ENCODE data around the gene LPCAT1. TPM values are rescaled to one million over a fixed set of nuclear protein-coding genes. Genes with fewer than 3 reads are reported as not detected.

Gene LPCAT1
- total and polyA plus RNA-seq, 2 experiments from 2014 or later, result 44.1 to 56.0 TPM

DNA sequence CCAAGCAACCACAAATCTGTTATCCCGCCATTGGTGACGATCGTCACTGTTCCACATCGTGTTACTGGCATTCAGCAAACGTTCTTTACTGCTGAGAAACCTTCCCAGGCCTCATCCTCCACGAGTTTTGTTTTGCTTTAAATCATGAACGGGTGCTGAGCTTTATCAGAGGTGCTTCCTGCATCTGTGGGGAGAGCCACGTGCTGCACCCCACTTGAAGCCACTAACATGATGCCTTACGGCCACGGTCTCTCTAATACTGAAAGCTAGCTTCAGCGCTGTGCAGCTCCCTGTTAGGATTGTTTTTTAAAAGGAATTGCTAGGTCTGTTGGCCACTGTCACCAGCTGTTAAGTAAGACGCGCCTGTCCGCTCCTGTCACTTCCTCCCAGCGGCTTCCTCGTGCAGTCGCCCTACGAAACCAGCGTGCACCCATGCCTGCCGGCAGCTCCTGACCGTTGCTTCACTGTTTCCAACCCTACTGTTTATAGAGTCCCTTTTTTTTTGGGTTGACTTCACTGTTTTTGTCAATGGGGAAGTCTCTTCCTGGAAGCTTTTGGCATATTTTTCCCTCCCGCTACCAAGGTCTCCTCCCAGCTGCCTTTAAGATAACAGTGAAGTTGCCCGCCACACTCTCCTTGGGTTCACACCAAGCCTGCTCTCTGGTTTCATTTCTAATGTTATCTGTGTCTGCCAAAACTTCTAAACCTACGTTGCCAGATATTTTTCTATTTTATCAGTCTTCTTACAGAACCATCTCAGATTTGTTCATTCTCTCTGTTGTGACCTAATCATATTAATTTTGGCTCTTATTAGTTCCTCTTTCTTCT is 20.3 kb downstream of the LPCAT1 start:
- WGBS (ENCODE audit: low lambda C conversion rate, missing lambda C conversion rate), result 87% methylated on average over 24 of the region's 24 CpGs
- DNase-seq (ENCODE audit: low spot score), result no peak

DNA sequence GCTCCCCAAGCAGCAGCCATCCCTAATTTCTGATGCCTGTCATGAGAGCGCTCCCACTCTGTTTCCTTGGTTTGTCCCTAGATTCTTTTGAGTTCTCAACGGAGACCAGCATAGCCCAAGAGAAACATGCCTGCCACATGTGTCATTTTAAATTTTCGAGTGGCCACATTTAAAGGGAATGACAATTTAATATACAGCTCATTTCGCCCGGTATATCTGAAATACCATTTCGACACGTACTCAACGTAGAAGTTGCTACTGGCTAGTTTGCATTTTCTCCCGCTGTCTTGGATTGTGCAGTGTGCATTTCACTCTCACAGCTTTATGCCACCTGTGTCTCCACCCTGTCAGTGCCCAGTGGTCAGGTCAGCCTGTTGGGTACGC is 21.0 kb downstream of the LPCAT1 start:
- no peaks in the 10 kb centered on the region for H3K9me3 ChIP-seq (ENCODE audit: low read depth)
- H3K27ac ChIP-seq, result no peak overlapping the region
- 99% methylated on average over 10 of the region's 10 CpGs for WGBS (ENCODE audit: low lambda C conversion rate, missing lambda C conversion rate)
- no peak for DNase-seq (ENCODE audit: low spot score)
- no peak overlapping the region for H3K4me2 ChIP-seq
- no peak overlapping the region for H2AFZ ChIP-seq
- H3K27me3 ChIP-seq, result no peaks in the 10 kb centered on the region
- TF ChIP-seq EZH2phosphoT487 (IDR thresholded peaks at IDR 0.05; ENCODE audit: low read depth, severe bottlenecking, unreplicated experiment), result no peak
- TF ChIP-seq, protein P1, sequence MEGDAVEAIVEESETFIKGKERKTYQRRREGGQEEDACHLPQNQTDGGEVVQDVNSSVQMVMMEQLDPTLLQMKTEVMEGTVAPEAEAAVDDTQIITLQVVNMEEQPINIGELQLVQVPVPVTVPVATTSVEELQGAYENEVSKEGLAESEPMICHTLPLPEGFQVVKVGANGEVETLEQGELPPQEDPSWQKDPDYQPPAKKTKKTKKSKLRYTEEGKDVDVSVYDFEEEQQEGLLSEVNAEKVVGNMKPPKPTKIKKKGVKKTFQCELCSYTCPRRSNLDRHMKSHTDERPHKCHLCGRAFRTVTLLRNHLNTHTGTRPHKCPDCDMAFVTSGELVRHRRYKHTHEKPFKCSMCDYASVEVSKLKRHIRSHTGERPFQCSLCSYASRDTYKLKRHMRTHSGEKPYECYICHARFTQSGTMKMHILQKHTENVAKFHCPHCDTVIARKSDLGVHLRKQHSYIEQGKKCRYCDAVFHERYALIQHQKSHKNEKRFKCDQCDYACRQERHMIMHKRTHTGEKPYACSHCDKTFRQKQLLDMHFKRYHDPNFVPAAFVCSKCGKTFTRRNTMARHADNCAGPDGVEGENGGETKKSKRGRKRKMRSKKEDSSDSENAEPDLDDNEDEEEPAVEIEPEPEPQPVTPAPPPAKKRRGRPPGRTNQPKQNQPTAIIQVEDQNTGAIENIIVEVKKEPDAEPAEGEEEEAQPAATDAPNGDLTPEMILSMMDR (IDR thresholded peaks at IDR 0.05; ENCODE audit: poor library complexity), result no peak
- TF ChIP-seq EZH2 (IDR thresholded peaks at IDR 0.05; ENCODE audit: borderline replicate concordance), result no peak
- peaks cover 50% of the 10 kb centered on the region for H4K20me1 ChIP-seq (ENCODE audit: insufficient read depth, poor library complexity, severe bottlenecking)
- no peaks in the 10 kb centered on the region for H3K4me1 ChIP-seq (ENCODE audit: insufficient read depth)
- H3K79me2 ChIP-seq, result peaks cover 52% of the 10 kb centered on the region
- no peaks in the 10 kb centered on the region for H3K36me3 ChIP-seq (replicated peaks; ENCODE audit: insufficient read depth, low read depth)
- no peak overlapping the region for H3K4me3 ChIP-seq
- H3K9me2 ChIP-seq (replicated peaks; ENCODE audit: insufficient read depth), result no peaks in the 10 kb centered on the region

More for the DNA sequence above, 20.3 kb downstream of the LPCAT1 start:
- Histone ChIP-seq H3K27ac (no peak overlapping the region), H3K4me2 (no peak overlapping the region), H3K36me3 (replicated peaks; ENCODE audit: insufficient read depth, low read depth) (no peaks in the 10 kb centered on the region), H3K9me2 (replicated peaks; ENCODE audit: insufficient read depth) (no peaks in the 10 kb centered on the region), H3K9me3 (ENCODE audit: low read depth) (no peaks in the 10 kb centered on the region), H4K20me1 (ENCODE audit: insufficient read depth, poor library complexity, severe bottlenecking) (peaks cover 56% of the 10 kb centered on the region), H3K27me3 (no peaks in the 10 kb centered on the region), H3K4me1 (ENCODE audit: insufficient read depth) (no peaks in the 10 kb centered on the region), H3K4me3 (no peak overlapping the region), H3K79me2 (peaks cover 58% of the 10 kb centered on the region), H2AFZ (no peak overlapping the region)
- no peak for TF ChIP-seq EZH2 (IDR thresholded peaks at IDR 0.05; ENCODE audit: borderline replicate concordance)
- TF ChIP-seq, protein P1 (IDR thresholded peaks at IDR 0.05; ENCODE audit: poor library complexity), result no peak
- no peak for TF ChIP-seq EZH2phosphoT487 (IDR thresholded peaks at IDR 0.05; ENCODE audit: low read depth, severe bottlenecking, unreplicated experiment)

DNA sequence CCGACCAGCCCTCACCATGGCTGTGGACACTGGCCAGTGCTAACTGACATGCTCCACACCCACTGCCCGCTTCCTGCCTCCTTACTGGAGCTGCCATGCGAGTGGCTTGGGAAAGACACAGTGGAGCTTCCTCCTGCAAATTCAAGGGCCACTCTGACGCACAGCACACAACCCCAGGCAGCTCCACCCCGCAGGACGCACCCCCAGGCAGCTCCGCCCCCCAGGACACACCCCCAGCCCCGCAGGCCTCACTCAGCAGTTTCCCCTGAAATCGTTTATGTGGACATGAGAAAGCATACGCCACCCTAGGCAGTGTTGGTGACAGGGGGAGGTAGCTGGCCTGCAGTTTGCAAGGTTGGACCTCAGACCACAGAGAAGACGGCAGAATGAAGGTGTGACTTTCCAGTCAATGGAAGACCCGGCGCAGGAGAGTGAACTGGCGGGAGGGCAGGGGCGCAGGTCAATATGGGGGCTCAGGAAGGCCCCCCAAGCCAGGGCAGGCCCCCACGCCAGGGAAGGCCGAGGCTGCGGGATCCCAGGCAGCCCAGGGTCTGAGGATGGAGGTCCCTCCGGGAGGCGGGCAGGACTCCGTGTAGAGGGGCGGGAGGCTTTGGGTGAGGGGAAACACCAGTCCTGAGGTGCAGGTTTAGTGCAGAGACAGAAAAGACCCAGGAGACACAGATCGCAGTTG is 21.6 kb downstream of the LPCAT1 start:
- TF ChIP-seq, protein P1 (IDR thresholded peaks at IDR 0.05; ENCODE audit: poor library complexity), result no peak
- TF ChIP-seq EZH2phosphoT487 (IDR thresholded peaks at IDR 0.05; ENCODE audit: low read depth, severe bottlenecking, unreplicated experiment), result no peak
- Histone ChIP-seq H3K9me2 (replicated peaks; ENCODE audit: insufficient read depth) (no peaks in the 10 kb centered on the region), H3K27ac (no peak overlapping the region), H3K4me1 (ENCODE audit: insufficient read depth) (no peaks in the 10 kb centered on the region), H3K36me3 (replicated peaks; ENCODE audit: insufficient read depth, low read depth) (no peaks in the 10 kb centered on the region), H3K9me3 (ENCODE audit: low read depth) (no peaks in the 10 kb centered on the region), H3K79me2 (peaks cover 49% of the 10 kb centered on the region), H2AFZ (no peak overlapping the region), H4K20me1 (ENCODE audit: insufficient read depth, poor library complexity, severe bottlenecking) (peaks cover 50% of the 10 kb centered on the region), H3K4me2 (no peak overlapping the region), H3K27me3 (no peaks in the 10 kb centered on the region), H3K4me3 (no peak overlapping the region)
- no peak for DNase-seq (ENCODE audit: low spot score)
- WGBS (ENCODE audit: low lambda C conversion rate, missing lambda C conversion rate), result 86% methylated on average over 23 of the region's 23 CpGs
